ENCODE data around the gene RAB24.
"Not testable (repeated sequence)": the region's sequence is repeated elsewhere in the genome, so short reads cannot be mapped to it uniquely, and the experiment has no call there.

DNA sequence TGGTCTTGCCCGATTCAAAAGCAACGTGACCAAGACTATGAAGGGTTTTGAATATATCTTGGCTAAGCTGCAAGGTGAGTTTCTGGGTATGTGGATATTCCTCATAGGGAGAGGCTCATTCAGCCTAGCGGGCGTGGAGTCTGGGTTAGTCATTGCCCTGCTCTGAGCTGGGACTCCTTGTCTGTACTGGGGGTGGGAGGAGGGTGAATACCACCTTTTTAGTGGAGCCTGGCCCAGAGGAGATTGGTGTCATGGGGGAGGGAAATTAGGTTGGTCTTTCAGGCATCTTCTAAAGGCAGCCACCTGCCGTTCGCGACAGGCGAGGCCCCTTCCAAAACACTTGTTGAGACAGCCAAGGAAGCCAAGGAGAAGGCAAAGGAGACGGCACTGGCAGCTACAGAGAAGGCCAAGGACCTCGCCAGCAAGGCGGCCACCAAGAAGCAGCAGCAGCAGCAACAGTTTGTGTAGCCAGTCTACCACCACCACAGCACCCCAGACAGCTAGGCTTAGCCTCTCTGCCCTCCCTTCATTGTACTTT is 2.7 kb upstream of the RAB24 start:
- not testable (repeated sequence) for TF ChIP-seq EP300, POLR2A (IDR thresholded peaks at IDR 0.05)
- TF ChIP-seq, protein P1, sequence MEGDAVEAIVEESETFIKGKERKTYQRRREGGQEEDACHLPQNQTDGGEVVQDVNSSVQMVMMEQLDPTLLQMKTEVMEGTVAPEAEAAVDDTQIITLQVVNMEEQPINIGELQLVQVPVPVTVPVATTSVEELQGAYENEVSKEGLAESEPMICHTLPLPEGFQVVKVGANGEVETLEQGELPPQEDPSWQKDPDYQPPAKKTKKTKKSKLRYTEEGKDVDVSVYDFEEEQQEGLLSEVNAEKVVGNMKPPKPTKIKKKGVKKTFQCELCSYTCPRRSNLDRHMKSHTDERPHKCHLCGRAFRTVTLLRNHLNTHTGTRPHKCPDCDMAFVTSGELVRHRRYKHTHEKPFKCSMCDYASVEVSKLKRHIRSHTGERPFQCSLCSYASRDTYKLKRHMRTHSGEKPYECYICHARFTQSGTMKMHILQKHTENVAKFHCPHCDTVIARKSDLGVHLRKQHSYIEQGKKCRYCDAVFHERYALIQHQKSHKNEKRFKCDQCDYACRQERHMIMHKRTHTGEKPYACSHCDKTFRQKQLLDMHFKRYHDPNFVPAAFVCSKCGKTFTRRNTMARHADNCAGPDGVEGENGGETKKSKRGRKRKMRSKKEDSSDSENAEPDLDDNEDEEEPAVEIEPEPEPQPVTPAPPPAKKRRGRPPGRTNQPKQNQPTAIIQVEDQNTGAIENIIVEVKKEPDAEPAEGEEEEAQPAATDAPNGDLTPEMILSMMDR (IDR thresholded peaks at IDR 0.05): not testable (repeated sequence)

All from stomach (tissue), 4 donors.